Measurements from ENCODE around the gene XBP1. TPM values are rescaled to one million over a fixed set of nuclear protein-coding genes. Genes with fewer than 3 reads are reported as not detected.
"Not testable (repeated sequence)": the region's sequence is repeated elsewhere in the genome, so short reads cannot be mapped to it uniquely, and the experiment has no call there.

Gene XBP1
- total and polyA plus RNA-seq, 9 donors = 56.2 to 88.6 (median 67.0) TPM

DNA sequence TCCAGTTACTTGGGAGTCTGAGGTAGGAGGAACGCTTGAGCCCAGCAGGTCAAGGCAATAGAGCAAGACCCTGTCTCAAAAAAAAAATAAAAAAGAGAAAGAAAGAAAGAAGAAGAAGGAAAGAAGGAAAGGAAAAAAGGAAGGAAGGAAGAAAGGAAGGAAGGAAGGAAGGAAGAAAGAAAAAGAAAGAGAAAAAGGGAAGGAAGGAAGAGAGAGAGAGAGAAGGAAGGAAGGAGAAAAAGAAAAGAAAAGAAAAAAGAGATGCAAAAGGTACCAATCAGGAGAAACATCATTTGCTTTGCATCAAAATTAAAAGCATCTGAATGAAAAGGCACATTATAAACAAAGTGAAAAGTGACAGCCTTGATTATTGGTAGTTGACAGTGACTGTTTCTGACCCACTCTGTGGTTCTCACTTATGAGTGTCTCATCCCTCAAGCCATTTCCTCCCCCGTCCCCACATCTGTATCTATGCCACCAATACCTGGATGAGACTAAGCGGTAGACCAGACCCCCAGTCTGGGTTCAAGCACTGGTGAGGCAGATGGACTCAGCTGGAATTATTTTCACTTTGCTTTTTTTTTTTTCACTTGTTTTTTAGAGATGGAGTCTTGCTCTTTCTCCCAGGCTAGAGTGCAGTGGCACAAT is 33.0 kb upstream of the XBP1 start:
- no peaks in the 10 kb centered on the region for H3K4me1 ChIP-seq (ENCODE audit: control insufficient read depth, insufficient read depth, low read length)
- H3K27ac ChIP-seq (ENCODE audit: low read length) = no peak overlapping the region
- WGBS (ENCODE audit: insufficient coverage) = 79% methylated on average over 2 of the region's 3 CpGs
- H3K4me3 ChIP-seq (ENCODE audit: low read length) = no peak overlapping the region
- peaks cover 3% of the 10 kb centered on the region for H3K36me3 ChIP-seq (ENCODE audit: control insufficient read depth, insufficient read depth, low read length)
- no peaks in the 10 kb centered on the region for H3K9me3 ChIP-seq (replicated peaks; ENCODE audit: control insufficient read depth, low read depth, low read length)
- H3K27me3 ChIP-seq (ENCODE audit: control insufficient read depth, insufficient read depth, low read length) = no peaks in the 10 kb centered on the region
- DNase-seq = no peak

DNA sequence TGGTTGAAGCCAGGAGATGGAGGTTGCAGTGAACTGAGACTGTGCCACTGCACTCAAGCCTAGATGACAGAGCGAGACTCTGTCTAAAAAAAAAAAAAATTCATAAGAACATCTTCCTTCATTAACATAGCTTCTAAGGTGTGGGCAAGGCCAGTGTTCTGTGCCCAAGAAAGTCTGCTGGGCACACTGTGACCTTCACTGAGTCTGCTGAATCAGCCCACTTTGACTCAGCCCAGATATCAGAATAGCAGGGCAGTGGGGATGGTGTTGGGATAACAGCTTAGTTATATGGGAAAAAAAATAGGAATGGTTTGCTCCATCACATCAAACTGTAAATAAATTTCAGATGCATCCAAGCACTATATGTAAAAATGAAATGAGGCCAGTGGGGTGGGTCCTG is 32.4 kb upstream of the XBP1 start:
- no CpG with 5 or more reads among the region's 1 CpG for WGBS (ENCODE audit: insufficient coverage)
- H3K9me3 ChIP-seq (replicated peaks; ENCODE audit: control insufficient read depth, low read depth, low read length) = no peaks in the 10 kb centered on the region
- no peaks in the 10 kb centered on the region for H3K27me3 ChIP-seq (ENCODE audit: control insufficient read depth, insufficient read depth, low read length)
- DNase-seq = no peak
- no peaks in the 10 kb centered on the region for H3K4me1 ChIP-seq (ENCODE audit: control insufficient read depth, insufficient read depth, low read length)
- no peak overlapping the region for H3K4me3 ChIP-seq (ENCODE audit: low read length)
- H3K36me3 ChIP-seq (ENCODE audit: control insufficient read depth, insufficient read depth, low read length) = peaks cover 3% of the 10 kb centered on the region
- no peak overlapping the region for H3K27ac ChIP-seq (ENCODE audit: low read length)

DNA sequence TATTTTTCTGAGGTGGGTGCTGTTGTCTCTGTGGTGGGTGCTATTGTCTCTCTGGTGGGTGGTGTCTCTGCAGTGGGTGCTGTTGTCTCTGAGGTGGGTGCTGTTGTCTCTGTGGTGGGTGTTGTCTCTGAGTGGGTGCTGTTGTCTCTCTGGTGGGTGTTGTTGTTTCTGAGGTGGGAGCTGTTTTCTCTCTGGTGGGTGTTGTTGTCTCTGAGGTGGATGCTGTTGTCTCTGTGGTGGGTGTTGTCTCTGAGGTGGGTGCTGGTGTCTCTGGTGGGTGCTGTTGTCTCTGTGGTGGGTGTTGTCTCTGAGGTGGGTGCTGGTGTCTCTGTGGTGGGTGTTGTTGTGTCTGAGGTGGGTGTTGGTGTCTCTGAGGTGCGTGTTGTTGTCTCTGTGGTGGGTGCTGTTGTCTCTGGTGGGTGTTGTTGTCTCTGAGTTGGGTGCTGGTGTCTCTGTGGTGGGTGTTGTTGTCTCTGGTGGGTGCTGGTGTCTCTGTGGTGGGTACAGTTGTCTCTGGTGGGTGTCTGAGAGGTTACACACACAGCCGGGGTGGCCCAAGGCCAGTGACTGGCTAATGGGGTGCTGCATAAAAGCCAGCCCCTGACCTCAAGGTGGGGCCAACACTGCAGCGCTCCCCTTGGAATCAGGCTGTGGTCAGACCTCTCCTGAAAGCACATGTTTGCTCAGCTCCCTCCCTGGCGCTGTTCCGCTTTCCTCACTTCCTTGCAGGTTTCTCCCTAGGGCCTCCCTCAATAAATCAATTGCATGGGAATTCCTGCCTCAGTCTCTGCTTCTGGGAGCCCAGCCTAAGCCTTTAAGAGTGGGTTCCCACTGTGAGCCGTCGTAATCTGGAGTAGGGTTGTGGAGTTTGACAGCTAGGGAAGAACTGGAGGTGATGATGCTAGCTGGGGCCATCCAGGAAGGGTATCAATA is 31.0 kb upstream of the XBP1 start:
- Histone ChIP-seq H3K4me3 (ENCODE audit: low read length) (no peak overlapping the region), H3K4me1 (ENCODE audit: control insufficient read depth, insufficient read depth, low read length) (no peaks in the 10 kb centered on the region), H3K27ac (ENCODE audit: low read length) (no peak overlapping the region), H3K9me3 (replicated peaks; ENCODE audit: control insufficient read depth, low read depth, low read length) (no peaks in the 10 kb centered on the region), H3K27me3 (ENCODE audit: control insufficient read depth, insufficient read depth, low read length) (no peaks in the 10 kb centered on the region), H3K36me3 (ENCODE audit: control insufficient read depth, insufficient read depth, low read length) (peaks cover 3% of the 10 kb centered on the region)
- WGBS (ENCODE audit: insufficient coverage) = 77% methylated on average over 5 of the region's 7 CpGs
- no peak for DNase-seq

DNA sequence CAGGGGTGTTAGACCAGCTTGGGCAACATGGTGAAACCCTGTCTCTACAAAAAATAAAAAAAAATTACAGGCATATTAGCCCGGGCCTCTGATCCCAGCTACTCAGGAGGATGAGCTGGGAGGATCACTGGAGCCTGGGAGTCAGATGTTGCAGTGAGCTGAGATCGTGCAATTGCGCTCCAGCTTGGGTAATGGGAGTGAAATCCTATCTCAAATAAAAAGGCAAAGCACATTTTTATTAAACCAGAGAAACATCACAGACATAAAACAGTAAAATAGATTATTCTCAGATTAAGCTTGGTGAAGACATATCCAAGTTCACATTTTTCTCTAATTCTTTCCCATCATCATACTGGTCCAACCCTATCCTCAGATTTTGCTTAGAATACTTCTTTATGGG is 30.1 kb upstream of the XBP1 start:
- no CpG with 5 or more reads among the region's 3 CpGs for WGBS (ENCODE audit: insufficient coverage)
- Histone ChIP-seq H3K4me3 (ENCODE audit: low read length) (no peak overlapping the region), H3K27me3 (ENCODE audit: control insufficient read depth, insufficient read depth, low read length) (no peaks in the 10 kb centered on the region), H3K27ac (ENCODE audit: low read length) (no peak overlapping the region), H3K9me3 (replicated peaks; ENCODE audit: control insufficient read depth, low read depth, low read length) (no peaks in the 10 kb centered on the region), H3K36me3 (ENCODE audit: control insufficient read depth, insufficient read depth, low read length) (peaks cover 3% of the 10 kb centered on the region), H3K4me1 (ENCODE audit: control insufficient read depth, insufficient read depth, low read length) (no peaks in the 10 kb centered on the region)
- DNase-seq = no peak

DNA sequence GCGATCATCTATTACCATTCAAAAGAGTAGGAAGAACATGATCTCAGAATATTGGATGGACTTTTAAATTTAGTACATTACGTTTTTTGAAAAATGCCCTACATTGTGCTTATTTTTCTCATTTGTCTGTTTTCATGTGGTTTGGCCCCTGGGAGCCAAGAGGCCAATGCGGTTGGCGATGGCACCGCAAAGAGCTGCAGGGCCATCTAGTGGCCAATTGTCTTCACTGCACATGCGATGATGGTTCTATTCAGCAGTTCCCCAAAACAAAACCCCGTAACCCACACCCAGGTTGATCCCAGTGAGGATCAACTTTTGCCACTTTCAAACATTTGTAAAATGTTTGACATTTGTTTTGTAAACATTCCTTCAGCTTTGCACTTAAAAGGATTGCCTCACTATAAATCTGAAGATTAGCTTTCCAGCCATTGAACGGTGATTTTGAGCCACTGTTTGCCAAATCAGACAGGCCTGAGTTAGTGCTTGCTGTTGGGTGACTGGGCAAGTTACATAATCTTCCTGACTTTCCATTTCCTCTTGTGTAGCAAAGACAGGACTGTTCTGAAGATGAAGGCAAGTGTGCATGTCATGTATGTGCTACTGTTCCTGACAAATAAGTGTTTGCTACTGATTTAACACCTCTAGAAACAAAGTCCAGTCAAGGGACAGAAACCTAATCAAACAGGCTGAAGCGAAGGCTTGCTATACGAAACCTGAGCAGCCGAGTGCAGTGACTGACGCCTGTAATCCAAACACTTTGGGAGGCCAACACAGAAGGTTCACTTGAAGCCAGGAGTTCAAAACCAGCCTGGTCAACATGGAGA is 29.2 kb upstream of the XBP1 start:
- H3K4me1 ChIP-seq (ENCODE audit: control insufficient read depth, insufficient read depth, low read length) = no peaks in the 10 kb centered on the region
- no peaks in the 10 kb centered on the region for H3K9me3 ChIP-seq (replicated peaks; ENCODE audit: control insufficient read depth, low read depth, low read length)
- peak; percentile 79 for DNase-seq
- H3K4me3 ChIP-seq (ENCODE audit: low read length) = no peak overlapping the region
- H3K36me3 ChIP-seq (ENCODE audit: control insufficient read depth, insufficient read depth, low read length) = peaks cover 3% of the 10 kb centered on the region
- WGBS (ENCODE audit: insufficient coverage) = 41% methylated on average over 10 of the region's 12 CpGs
- no peaks in the 10 kb centered on the region for H3K27me3 ChIP-seq (ENCODE audit: control insufficient read depth, insufficient read depth, low read length)
- no peak overlapping the region for H3K27ac ChIP-seq (ENCODE audit: low read length)

DNA sequence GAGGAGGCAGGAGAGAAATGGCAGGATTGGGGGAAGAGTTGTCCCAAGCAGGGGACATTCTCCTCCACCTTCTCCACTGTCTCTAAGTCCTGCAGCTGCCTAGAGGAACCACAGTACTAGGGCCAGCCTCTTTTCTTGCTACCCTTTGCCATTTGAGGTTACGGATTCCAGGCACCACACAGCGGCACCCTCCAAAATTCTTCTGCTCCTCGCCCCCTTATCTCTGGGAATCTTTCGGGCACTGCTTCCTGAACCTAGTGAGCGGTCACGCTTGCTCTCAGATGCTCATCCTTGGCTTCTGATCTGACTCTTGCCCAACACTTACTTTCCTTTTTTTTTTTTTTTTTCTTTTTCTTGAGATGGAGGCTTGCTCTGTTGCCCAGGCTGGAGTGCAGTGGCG is 26.6 kb upstream of the XBP1 start:
- no peaks in the 10 kb centered on the region for H3K27me3 ChIP-seq (ENCODE audit: control insufficient read depth, insufficient read depth, low read length)
- H3K9me3 ChIP-seq (replicated peaks; ENCODE audit: control insufficient read depth, low read depth, low read length) = no peaks in the 10 kb centered on the region
- no peak overlapping the region for H3K4me3 ChIP-seq (ENCODE audit: low read length)
- no peak overlapping the region for H3K27ac ChIP-seq (ENCODE audit: low read length)
- H3K36me3 ChIP-seq (ENCODE audit: control insufficient read depth, insufficient read depth, low read length) = no peaks in the 10 kb centered on the region
- no peaks in the 10 kb centered on the region for H3K4me1 ChIP-seq (ENCODE audit: control insufficient read depth, insufficient read depth, low read length)
- no peak for DNase-seq
- 93% methylated on average over 4 of the region's 7 CpGs for WGBS (ENCODE audit: insufficient coverage)

DNA sequence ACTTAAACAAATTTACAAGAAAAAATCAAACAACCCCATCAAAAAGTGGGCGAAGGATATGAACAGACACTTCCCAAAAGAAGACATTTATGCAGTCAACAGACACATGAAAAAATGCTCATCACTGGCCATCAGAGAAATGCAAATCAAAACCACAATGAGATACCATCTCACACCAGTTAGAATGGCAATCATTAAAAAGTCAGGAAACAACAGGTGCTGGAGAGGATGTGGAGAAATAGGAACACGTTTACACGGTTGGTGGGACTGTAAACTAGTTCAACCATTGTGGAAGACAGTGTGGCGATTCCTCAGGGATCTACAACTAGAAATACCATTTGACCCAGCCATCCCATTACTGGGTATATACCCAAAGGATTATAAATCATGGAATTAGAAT is 26.1 kb upstream of the XBP1 start:
- not testable (repeated sequence) for DNase-seq; H3K27me3 ChIP-seq (ENCODE audit: control insufficient read depth, insufficient read depth, low read length); H3K9me3 ChIP-seq (replicated peaks; ENCODE audit: control insufficient read depth, low read depth, low read length); H3K27ac ChIP-seq (ENCODE audit: low read length); H3K4me3 ChIP-seq (ENCODE audit: low read length); H3K4me1 ChIP-seq (ENCODE audit: control insufficient read depth, insufficient read depth, low read length); H3K36me3 ChIP-seq (ENCODE audit: control insufficient read depth, insufficient read depth, low read length)
- WGBS (ENCODE audit: insufficient coverage) = no CpG with 5 or more reads among the region's 4 CpGs

DNA sequence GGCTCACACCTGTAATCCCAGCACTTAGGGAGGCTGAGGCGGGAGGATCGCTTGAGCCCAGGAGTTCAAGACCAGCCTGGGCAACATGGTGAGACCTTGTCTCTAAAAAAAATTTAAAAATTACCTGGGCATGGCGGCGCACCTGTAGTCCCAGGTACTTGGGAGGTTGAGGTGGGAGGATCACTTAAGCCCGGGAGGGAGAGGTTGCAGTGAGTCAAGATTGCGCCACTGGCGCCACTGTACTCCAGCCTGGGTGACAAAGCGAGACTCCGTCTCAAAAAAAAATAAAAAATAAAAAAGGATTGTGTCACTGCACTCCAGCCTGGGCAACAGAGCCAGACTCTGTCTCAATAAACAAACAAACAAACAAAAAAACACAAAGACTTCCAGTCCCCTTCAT is 24.1 kb upstream of the XBP1 start:
- H3K27me3 ChIP-seq (ENCODE audit: control insufficient read depth, insufficient read depth, low read length); H3K36me3 ChIP-seq (ENCODE audit: control insufficient read depth, insufficient read depth, low read length); H3K27ac ChIP-seq (ENCODE audit: low read length); H3K9me3 ChIP-seq (replicated peaks; ENCODE audit: control insufficient read depth, low read depth, low read length); H3K4me1 ChIP-seq (ENCODE audit: control insufficient read depth, insufficient read depth, low read length); DNase-seq; H3K4me3 ChIP-seq (ENCODE audit: low read length): not testable (repeated sequence)
- 92% methylated on average over 3 of the region's 9 CpGs for WGBS (ENCODE audit: insufficient coverage)

DNA sequence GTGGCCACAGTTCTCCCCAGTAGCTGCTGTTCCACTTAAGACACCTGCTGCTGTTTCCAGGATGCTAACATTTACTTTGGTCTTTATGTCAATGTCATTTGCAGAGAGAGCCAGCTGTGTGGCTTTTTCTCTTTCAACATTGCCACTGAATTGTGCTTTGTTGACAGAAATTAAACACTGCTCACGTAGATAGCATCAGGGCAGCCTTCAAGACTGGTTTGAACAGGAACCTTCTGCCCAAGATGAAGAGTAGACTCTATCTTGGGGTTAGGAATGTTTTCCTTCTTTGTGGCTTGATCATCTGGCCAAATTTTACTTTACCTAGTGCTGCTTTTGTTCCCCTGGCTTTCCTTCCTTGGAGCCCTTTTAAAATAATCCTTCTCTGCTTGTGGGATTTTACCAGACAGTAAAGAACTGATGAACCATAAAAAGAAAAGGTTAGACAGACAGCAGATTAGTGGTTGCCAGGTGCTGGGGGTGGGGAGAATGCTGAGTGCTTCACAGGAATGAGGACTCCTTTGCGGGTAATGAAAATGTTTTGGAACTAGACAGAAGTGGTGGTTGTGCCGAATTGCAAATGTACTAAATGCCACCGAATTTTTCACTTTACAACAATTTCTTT is 22.7 kb upstream of the XBP1 start:
- Histone ChIP-seq H3K4me3 (ENCODE audit: low read length) (no peak overlapping the region), H3K27ac (ENCODE audit: low read length) (no peak overlapping the region), H3K9me3 (replicated peaks; ENCODE audit: control insufficient read depth, low read depth, low read length) (no peaks in the 10 kb centered on the region), H3K36me3 (ENCODE audit: control insufficient read depth, insufficient read depth, low read length) (no peaks in the 10 kb centered on the region), H3K4me1 (ENCODE audit: control insufficient read depth, insufficient read depth, low read length) (peaks cover 9% of the 10 kb centered on the region), H3K27me3 (ENCODE audit: control insufficient read depth, insufficient read depth, low read length) (no peaks in the 10 kb centered on the region)
- peak; percentile 36 for DNase-seq
- 60% methylated on average over 1 of the region's 4 CpGs for WGBS (ENCODE audit: insufficient coverage)

DNA sequence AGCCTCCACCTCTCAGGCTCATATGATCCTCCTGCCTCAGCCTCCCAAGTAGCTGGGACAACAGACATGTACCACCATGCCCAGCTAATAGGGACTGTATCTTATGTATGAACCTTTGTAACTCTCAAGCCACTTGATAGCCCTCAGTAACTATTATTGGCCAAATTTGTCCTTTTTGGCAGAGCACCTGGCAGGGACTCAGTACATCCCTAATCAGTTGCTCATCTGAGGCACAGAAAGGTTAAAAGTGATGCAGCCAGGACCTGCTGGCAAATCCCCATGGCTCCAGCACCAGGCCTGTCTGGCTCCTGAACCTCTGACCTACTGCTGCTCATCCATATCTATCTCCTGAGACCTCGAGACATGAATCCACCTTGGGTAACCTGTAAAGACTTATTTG is 21.1 kb upstream of the XBP1 start:
- no peak for DNase-seq
- Histone ChIP-seq H3K36me3 (ENCODE audit: control insufficient read depth, insufficient read depth, low read length) (no peaks in the 10 kb centered on the region), H3K9me3 (replicated peaks; ENCODE audit: control insufficient read depth, low read depth, low read length) (no peaks in the 10 kb centered on the region), H3K4me1 (ENCODE audit: control insufficient read depth, insufficient read depth, low read length) (peaks cover 9% of the 10 kb centered on the region), H3K4me3 (ENCODE audit: low read length) (no peak overlapping the region), H3K27ac (ENCODE audit: low read length) (no peak overlapping the region), H3K27me3 (ENCODE audit: control insufficient read depth, insufficient read depth, low read length) (no peaks in the 10 kb centered on the region)
- 88% methylated on average over 1 of the region's 1 CpG for WGBS (ENCODE audit: insufficient coverage)
